Sigmoid colon (tissue), 7 donors: ENCODE results near the gene NR1I3. TPM values are rescaled to one million over a fixed set of nuclear protein-coding genes. Genes with fewer than 3 reads are reported as not detected.
A peak's percentile ranks its signal among the peaks of the same experiment; 100 is the strongest.

ENCODE experiments used
- DNase-seq: peaks from one replicate; pipeline ENCODE4 v3.0.0-alpha.2; 2019
- H3K27ac ChIP-seq, 4 donors: fragments of 200-600 bp; sonication (generic); one replicate each; pipeline ENCODE4 v1.5.1; 2016 to 2019; ENCODE audit warnings: mild to moderate bottlenecking in 1 of 4
- H3K27me3 ChIP-seq, 3 donors: fragments of 200-600 bp; sonication (generic); one replicate each; pipeline ENCODE4 v1.5.1; 2019; ENCODE audit warnings: mild to moderate bottlenecking in 1 of 3
- H3K36me3 ChIP-seq, 4 donors: fragments of 200-600 bp; sonication (generic); one replicate each; pipeline ENCODE4 v1.5.1; 2016 to 2019
- H3K4me1 ChIP-seq, 4 donors: fragments of 200-600 bp; sonication (generic); one replicate each; pipeline ENCODE4 v1.5.1; 2017 to 2019
- H3K4me3 ChIP-seq, 4 donors: fragments of 200-600 bp; sonication (generic); one replicate each; pipeline ENCODE4 v1.5.1; 2017 to 2019; ENCODE audit warnings: mild to moderate bottlenecking in 2 of 4, moderate library complexity in 1 of 4
- H3K9me3 ChIP-seq, 4 donors: fragments of 200-600 bp in 3 of 4; sonication (generic) in 3 of 4; one replicate each; pipeline versions ENCODE4 v1.5.1 to v1.6.1; 2013 to 2019
- EP300 ChIP-seq, 4 donors: sonication (generic); formaldehyde crosslinking; IDR thresholded peaks; one replicate each; pipeline ENCODE4 v1.6.1; 2017; ENCODE audit warnings: antibody characterized with exemption in 4 of 4
- POLR2A ChIP-seq, 2 donors: fragments of 450-650 bp; IDR thresholded peaks; one replicate each; pipeline ENCODE4 v1.6.1; 2016; ENCODE audit warnings: antibody characterized with exemption in 2 of 2, mild to moderate bottlenecking in 2 of 2, moderate library complexity in 2 of 2
- POLR2AphosphoS5 ChIP-seq, 4 donors: sonication (generic); formaldehyde crosslinking; IDR thresholded peaks; one replicate each; pipeline ENCODE4 v1.6.1; 2017; ENCODE audit warnings: antibody characterized with exemption in 4 of 4
- WGBS, 2 donors: extraction: QIAGEN DNeasy Blood & Tissue Kit; methylation state at CpG; one replicate each; pipeline ENCODE4 v1.1.7; 2013; 5-methylcytosine and 5-hydroxymethylcytosine counted together
- intact Hi-C: fragments of 100-400 bp; cut with DNase I; formaldehyde crosslinking; loops from one replicate; pipeline ENCODE4 v1.15.1; 2023
- polyA plus RNA-seq, 3 donors: library from polyadenylated mRNA; stranded (reverse); fragments of 200-250 nt; gene quantifications; one replicate each; pipeline ENCODE4 v1.2.3, GENCODE V29; 2013
- total RNA-seq, 4 donors: library from RNA; depleted of rRNA; stranded (reverse); fragments of >200 nt; gene quantifications; one replicate each; pipeline ENCODE4 v1.1.0, GENCODE V29; 2016
- TF ChIP-seq, protein P1 (sequence below), 4 experiments: fragments of 450-650 bp in 3 of 4; fragments of 200-600 bp in 1 of 4; IDR thresholded peaks; one replicate each; pipeline ENCODE4 v1.5.1; 2016 to 2019; ENCODE audit warnings: antibody characterized with exemption in 4 of 4, mild to moderate bottlenecking in 3 of 4, moderate library complexity in 2 of 4
- donor health status: healthy with polysubstance abuse.
- donor health status: Bipolar disorder and iron deficiency.
- donor health status: healthy.

NR1I3 gene
- total and polyA plus RNA-seq, 7 donors = 0.13 TPM; not detected in 6

DNA sequence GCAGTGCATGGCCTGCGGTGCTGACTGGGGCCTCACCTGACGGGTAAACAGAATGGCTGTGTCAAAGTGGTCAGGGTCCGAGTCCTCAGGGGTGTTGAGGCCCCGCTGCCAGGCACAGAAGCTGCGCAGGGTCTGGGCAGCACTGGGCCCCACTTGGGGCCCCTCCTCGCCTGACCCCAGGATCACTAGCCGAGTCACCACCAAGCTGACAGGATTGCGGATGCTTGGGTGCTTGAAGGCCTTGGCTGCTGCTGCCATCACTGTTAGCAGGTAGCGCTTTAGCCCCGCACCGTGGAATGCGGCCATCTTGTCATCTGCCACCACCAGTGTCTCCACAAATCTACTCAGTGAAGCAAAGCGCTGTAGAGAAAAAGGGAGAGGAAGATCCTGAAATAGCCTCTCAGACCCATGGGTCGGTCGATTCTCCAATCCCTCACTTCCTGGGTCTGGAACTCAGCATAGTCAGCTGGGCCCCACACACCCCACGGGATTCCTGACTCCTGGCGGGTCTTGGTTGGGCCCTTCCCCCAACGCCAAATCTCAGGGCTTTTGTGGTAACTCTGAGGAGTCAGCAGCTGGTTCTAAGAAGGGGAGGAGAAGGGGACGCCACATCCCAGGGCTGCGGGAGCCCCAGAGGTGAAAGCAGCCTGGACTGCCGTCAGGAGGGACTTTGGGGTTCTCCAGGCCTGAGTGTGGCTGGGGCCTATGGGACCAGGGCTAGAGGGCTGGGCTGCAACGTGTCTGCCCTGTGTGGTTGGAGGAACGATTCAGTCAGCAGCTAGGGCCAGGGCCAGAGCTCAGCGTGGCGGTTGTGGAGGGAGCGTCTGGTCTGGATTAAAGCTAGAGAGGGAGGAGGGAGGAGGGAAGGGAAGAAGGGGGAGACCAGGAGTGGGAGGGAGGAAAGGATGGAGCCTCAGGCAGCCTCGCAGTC, 41.2 kb downstream of the NR1I3 start:
- peaks cover 0 to 76% (median 58%) of the 10 kb centered on the region in 4 donors for H3K4me1 ChIP-seq
- intact Hi-C loops = no loop called here
- H3K27ac ChIP-seq = peak overlapping the region; percentile 94 to 97 (median 96)
- no peaks in the 10 kb centered on the region for H3K27me3 ChIP-seq
- peaks cover 0 to 6% (median 0%) of the 10 kb centered on the region in 4 donors for H3K36me3 ChIP-seq
- peak overlapping the region in 3 of 4 donors; percentile 25 to 44 (median 39) for H3K4me3 ChIP-seq
- TF ChIP-seq POLR2AphosphoS5 (IDR thresholded peaks at IDR 0.05) (peak in 3 of 4 donors; percentile 15 to 38 (median 25)), POLR2A (IDR thresholded peaks at IDR 0.05) (no peak)
- TF ChIP-seq, protein P1, sequence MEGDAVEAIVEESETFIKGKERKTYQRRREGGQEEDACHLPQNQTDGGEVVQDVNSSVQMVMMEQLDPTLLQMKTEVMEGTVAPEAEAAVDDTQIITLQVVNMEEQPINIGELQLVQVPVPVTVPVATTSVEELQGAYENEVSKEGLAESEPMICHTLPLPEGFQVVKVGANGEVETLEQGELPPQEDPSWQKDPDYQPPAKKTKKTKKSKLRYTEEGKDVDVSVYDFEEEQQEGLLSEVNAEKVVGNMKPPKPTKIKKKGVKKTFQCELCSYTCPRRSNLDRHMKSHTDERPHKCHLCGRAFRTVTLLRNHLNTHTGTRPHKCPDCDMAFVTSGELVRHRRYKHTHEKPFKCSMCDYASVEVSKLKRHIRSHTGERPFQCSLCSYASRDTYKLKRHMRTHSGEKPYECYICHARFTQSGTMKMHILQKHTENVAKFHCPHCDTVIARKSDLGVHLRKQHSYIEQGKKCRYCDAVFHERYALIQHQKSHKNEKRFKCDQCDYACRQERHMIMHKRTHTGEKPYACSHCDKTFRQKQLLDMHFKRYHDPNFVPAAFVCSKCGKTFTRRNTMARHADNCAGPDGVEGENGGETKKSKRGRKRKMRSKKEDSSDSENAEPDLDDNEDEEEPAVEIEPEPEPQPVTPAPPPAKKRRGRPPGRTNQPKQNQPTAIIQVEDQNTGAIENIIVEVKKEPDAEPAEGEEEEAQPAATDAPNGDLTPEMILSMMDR (IDR thresholded peaks at IDR 0.05) = no peak
- peak; percentile 87 for DNase-seq
- WGBS, 2 donors = 83% methylated on average over 27 of the region's 27 CpGs
- no peaks in the 10 kb centered on the region for H3K9me3 ChIP-seq

DNA sequence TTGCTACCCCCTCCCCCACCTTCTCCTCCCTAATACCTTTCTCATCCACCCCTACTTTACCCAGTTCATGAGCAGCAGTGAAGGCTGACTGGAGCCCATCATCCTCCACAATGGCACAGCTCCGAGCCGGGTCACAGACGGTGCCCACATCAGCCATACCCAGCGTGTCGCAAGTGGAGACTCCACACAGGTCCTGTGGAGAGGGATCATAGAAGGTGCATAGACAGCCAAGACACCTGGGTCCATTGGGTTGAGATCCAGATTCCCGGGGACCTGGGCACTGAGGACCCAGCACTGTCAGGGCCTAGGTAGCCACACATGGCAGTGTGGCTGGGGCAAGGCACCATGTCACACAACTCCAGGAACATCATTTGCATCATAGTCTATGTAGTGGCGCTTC, 41.9 kb downstream of the NR1I3 start:
- H3K9me3 ChIP-seq = no peaks in the 10 kb centered on the region
- H3K36me3 ChIP-seq = peaks cover 0 to 13% (median 0%) of the 10 kb centered on the region in 4 donors
- peaks cover 0 to 69% (median 52%) of the 10 kb centered on the region in 4 donors for H3K4me1 ChIP-seq
- 94 to 95% methylated on average over 7 of the region's 7 CpGs for WGBS, 2 donors
- peak overlapping the region in 2 of 4 donors; percentile 96 to 97 for H3K27ac ChIP-seq
- no peak for DNase-seq
- intact Hi-C loops = no loop called here
- H3K4me3 ChIP-seq = peak overlapping the region in 2 of 4 donors; percentile 39 to 44
- no peaks in the 10 kb centered on the region for H3K27me3 ChIP-seq
- TF ChIP-seq EP300 (IDR thresholded peaks at IDR 0.05) = no peak
- TF ChIP-seq POLR2AphosphoS5 (IDR thresholded peaks at IDR 0.05) = no peak
- TF ChIP-seq, protein P1 (IDR thresholded peaks at IDR 0.05) = no peak
- no peak for TF ChIP-seq POLR2A (IDR thresholded peaks at IDR 0.05)

DNA sequence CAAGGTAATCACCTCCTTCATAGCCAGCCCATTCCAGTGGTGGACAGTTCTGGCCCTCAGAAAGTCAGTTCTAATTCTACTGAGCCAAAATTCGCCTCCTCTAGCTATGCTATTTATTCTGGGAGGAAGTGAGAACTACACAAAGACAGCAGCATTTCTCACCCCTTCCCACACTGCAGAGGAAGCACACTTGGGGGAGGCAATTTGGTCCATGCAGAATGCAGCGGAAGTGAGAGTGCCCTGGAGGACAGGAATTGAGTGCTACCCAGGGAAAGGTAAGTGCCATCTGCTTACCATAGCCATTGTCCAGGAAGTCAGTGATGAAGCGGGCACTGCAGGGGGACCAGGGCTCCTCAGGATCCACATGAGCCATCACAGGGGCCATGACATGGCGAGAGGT, 42.8 kb downstream of the NR1I3 start:
- H3K27ac ChIP-seq = peak overlapping the region in 1 of 4 donors; percentile 11
- peaks cover 0 to 60% (median 42%) of the 10 kb centered on the region in 4 donors for H3K4me1 ChIP-seq
- peaks cover 0 to 15% (median 0%) of the 10 kb centered on the region in 4 donors for H3K36me3 ChIP-seq
- 68 to 83% methylated on average over 4 of the region's 4 CpGs for WGBS, 2 donors
- TF ChIP-seq POLR2AphosphoS5 (IDR thresholded peaks at IDR 0.05) = no peak
- no peak for TF ChIP-seq POLR2A (IDR thresholded peaks at IDR 0.05)
- TF ChIP-seq, protein P1 (IDR thresholded peaks at IDR 0.05) = no peak
- TF ChIP-seq EP300 (IDR thresholded peaks at IDR 0.05) = no peak
- no peaks in the 10 kb centered on the region for H3K27me3 ChIP-seq
- H3K4me3 ChIP-seq = peak overlapping the region in 1 of 4 donors; percentile 44
- H3K9me3 ChIP-seq = no peaks in the 10 kb centered on the region
- intact Hi-C loops = no loop called here
- DNase-seq = no peak

DNA sequence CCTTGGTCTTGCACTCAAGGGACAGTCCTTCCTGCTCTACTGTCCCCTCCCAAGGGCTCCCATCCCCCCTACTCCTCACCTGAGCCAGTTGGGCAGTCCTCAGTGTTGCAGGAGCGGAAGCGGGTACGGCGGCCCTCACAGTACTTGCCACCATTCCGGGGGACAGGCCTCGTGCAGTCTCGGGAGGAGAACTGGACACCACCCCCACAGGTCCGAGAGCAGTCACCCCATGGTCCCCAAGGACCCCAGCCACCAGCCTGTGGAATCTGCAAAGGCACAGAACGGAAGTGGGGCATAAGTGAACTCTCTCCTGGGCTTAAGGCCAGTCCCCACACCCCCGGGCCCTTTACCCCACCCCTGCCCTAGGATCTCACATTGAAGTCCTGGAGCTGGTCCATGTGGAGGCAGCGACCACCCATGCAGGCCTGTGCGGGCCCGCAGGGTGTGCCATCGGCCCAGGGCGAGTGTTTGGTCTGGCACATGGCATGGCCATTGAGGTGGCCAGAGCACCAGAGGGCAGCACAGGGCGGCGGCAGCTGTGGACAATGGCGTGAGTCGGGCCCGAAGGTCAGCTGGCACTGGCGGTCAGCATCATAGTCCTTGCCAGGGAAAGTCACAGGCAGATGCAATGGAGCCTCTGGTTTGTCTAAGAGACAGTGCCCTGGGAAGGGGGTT, 44.3 kb downstream of the NR1I3 start:
- TF ChIP-seq EP300 (IDR thresholded peaks at IDR 0.05) = no peak
- TF ChIP-seq POLR2AphosphoS5 (IDR thresholded peaks at IDR 0.05) = no peak
- no peak for TF ChIP-seq POLR2A (IDR thresholded peaks at IDR 0.05)
- no peaks in the 10 kb centered on the region for H3K9me3 ChIP-seq
- WGBS, 2 donors = 84 to 85% methylated on average over 21 of the region's 21 CpGs
- no peak overlapping the region for H3K4me3 ChIP-seq
- H3K27ac ChIP-seq = peak overlapping the region in 1 of 4 donors; percentile 1
- peaks cover 0 to 15% (median 0%) of the 10 kb centered on the region in 4 donors for H3K36me3 ChIP-seq
- intact Hi-C loops = no loop called here
- H3K4me1 ChIP-seq = peaks cover 0 to 47% (median 30%) of the 10 kb centered on the region in 4 donors
- no peak for DNase-seq
- H3K27me3 ChIP-seq = no peaks in the 10 kb centered on the region
